GM21515 (cell line): ENCODE data around the gene ATP2A3.

Source experiments
- ATAC-seq: cut with Tn5 transposase; IDR thresholded peaks from one replicate; pipeline ENCODE4 v1.9.1; 2021; ENCODE audit not compliant: unreplicated experiment

The ATP2A3 gene

DNA sequence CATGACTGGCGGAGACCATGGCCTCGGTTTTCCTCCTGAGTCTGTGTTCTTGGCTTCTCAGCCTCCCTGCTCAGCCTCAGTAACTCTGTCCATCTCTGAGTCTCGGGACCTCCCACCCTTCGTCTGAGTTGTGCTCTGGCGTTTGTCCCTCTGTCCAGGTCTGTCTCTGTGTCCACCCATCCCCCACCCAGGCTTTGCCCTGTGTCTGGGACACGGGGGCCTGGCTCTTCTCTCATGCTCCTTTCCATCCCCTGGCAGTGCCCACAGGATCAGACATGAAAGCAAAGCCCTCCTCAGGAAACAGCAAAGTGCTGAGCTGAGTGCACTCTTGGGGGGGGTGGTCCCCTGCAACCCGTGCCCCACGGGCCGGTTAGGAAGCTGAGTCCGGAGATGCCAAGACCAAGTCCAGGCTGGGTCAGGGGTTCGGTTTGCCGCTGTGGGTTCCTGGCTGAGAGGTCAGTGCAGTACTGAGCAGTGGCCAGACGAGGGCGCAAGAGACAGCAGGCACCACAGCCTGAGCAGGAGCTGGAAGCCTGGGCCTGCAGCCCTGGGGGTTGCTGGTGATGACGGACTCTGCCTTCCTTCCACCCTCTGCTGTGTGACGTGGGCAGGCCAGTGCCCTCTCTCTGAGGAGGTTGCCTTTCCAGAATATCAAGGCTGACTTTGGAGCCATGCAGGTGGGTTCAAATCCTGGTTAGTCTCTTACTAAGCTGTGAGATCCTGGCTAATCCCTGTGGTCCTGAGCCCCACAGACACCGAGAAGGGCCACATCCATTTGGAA, 50.5 kb downstream of the ATP2A3 start:
- ATAC-seq = no peak

DNA sequence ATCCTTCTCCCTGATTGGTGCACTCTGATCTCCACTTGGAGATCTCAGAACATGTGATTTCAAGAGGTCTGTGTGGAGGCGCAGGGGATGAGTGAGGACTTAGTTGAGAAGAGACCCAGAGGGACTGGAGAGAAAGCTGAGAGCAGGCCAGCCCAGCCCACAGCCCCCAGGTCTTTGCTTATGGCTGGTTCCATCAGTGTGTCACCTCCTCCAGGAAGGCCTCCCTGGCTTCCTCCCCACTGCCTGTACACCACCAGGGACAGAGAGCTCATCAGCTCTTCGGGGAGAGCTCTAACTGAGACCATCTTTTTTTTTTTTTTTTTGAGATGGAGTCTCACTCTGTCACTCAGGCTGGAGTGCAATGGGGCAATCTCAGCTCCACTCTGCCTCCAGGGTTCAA, 51.4 kb downstream of the ATP2A3 start:
- no peak for ATAC-seq

DNA sequence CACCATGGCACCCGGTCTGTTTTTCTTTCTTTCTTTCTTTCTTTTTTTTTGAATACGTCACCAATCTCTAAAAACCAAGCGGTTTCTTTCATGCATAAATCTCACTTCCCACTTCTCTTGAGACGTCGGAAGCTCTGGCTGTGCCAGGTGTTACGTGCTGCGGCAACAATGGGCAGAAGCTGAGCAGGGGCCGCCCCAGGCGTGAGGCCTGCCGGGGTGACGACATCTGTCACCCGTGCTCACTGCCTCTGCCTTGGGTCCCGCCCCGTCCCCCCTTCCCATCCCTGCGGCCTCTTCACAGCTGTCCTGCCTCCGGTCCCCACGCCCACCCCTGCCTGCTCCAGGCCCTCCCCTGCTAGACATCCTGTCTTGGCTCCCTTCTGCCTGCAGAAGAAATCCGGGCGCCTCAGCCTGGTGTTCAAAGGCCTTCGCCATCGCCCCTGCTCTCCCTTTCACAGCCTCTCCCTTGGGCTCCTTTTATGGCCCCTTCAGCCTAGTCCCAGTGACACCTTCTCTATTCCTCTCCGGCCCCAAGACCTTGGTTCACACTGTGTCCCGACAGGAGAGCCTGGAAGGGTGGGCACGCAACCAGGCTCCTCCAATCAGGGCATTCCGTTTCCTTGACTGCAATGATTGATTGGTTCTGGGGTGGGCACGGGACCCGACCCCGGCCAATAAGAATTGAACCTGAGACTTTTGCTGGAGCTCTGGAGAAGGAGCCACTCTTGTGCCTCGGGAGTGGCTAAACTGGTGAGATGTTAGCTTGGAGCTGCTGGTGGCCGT, 52.8 kb downstream of the ATP2A3 start:
- peak; percentile 63 for ATAC-seq

DNA sequence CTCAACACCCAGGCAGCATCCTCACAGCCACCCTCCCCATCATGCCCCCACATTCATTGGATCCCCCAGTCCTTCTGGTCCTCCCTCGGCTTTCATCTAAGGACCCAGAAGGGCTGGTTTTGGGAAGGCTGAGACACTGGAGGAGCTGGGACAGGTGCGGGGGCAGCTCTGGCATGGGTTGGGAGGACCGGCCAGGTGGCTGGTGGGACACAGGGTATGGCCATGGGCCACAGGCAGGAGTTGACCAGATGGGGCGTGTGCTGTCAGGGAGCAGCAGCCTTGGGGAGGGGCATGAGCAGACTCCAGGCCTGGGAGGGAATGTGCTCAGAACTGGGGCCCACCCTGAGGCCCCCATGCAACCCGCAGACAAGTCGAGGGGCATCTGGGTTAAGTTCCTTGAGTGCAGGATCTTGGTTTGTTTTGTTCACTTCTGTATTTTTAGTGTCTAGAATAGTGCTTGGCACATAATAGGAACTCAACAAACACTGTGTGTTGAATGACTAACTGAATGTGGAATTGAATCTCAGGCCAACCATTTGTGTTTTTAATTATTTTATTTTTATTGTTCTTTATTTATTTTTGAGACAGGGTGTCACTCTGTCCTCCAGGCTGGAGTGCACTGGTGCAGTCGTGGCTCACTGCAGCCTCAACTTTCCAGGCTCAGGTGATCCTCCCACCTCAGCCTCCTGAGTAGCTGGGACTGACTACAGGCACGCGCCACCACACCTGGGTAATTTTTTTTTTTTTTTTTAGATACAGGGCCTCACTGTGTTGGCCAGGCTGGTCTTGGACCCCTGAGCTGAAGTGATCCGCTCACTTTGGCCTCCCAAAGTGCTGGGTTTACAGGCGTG, 53.6 kb downstream of the ATP2A3 start:
- no peak for ATAC-seq

DNA sequence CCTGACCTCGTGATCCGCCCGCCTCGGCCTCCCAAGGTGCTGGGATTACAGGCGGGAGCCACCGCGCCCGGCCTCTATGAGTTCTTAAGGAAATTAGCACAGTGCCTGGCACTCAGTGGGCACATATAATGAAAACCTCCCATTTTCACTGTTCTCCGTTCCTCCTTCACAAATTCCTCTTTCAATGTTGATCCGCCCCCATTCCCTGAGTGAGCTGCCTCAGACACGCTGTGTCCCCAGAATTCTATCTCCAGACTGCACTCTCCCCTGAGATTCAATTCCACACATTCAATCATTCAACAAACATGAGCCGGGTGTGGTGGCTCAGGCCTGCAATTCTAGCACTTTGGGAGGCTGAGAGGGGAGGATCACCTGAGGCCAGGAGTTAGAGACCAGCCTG, 55.0 kb downstream of the ATP2A3 start:
- ATAC-seq = no peak

DNA sequence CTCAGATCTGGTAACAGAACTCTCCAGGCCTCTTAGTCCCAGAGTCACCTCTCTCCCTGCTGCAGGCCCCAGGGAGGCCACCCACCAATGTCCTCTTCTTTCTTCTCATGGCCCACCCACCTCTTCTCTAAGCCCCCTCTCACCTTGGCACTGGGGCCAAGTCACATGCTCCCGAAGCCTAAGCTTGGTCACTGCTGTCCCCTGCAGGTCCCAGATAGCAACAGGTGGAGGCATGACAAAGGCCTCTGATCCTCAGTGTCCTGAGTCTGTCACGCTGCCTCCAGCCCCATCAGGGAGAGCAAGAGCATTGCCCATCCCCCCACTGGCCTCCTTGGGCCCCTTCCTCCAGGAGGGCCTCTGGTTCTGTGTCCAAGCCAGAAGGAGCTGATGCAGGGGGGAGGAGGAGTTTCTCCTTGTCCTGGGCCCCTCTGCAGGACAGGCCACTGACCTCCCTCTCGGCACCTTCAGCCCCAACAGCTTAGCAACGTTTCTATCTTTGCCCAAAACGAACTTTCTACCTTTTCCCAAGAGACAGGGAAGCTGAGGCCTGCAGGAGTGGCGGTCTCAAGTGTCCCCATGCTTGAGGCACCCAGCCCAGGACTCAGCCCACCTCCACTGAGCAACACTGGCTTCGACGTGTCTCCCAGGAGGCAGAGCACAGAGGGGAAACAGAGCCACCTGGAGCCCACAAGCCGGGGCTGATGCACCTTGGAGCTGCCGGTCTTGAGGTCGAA, 56.6 kb downstream of the ATP2A3 start:
- ATAC-seq = no peak

DNA sequence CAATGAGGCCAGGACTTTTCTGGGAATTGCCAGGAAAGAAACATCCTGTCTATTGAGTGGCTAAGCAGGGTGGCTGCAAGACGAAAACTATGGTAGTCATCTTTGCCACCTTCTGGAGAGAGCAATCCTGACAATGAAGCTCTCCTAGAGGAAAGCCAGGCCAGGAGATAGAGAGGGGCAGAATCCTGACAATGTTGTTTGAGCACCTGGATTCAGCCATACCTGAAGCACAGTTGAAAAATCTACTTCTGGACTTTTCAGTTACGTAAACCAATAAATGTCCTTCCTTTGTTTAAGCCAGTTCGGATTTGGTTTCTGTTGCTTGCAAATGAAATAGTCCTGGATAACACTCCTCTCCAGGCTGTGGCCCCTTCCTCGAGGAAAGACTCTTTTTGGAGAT, 57.4 kb downstream of the ATP2A3 start:
- no peak for ATAC-seq

DNA sequence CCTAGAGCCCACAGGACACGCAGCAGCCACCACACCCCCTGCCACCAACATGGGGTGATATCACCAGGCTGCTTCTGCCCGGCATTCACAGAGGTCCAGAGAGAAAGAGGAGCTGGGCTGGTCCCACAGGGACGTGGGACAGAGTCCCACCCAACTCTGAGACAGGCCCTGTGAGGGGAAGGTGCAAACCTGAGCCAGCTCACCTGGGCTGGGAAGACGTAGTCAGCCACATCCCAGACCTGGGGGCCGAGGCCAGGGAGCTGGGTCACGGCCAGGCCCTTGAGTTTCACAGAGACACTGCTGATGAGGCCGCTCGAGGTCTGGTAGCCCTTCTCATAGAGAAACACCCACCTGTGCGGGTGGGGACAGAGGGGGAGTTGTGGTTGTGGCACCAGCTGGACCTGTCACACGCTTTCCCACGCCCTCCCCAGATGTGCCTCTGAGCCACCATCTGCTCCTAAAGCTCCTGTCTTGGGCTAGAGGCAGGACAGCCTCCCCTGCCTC, 59.2 kb downstream of the ATP2A3 start:
- ATAC-seq = no peak

DNA sequence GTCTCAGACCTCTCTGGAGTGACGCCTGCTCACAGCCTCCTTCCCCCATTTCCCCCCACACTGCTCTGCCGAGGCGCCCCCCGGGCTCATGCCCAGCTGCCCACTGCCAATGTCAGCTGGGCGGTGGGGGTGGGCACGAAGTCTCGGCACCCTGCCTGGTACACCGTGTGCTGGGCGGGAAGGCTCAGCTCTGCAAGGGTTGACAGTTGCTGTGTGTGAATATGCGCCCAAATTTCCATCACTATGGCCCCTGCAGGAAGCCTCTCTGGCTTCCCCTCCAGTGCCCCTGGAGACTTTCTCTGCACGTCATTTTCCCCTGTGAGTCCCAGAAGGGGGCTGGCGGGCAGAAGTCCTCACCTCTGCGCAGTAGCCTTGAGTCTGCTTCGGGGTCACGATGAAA, 59.7 kb downstream of the ATP2A3 start:
- ATAC-seq = no peak

DNA sequence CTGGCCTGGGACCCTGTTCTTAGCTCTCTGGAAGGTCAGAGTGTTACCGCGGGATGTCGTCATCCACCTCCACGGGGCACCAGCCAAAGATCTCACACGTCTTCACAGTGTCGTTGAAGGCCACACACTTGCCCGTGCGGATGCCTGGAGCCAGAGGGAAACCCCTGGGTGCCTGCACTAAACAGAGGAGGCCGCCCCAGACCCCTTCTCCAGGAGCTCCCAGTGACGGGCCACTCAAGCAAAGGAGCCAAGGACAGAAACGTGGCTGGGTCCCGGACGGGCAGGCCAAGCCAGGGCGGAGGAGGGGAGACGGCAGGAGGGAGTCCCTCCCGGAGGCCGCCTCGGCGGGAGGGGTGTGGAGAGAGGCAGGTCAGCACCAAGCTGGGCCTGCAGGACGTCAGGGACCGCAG, 60.4 kb downstream of the ATP2A3 start:
- no peak for ATAC-seq

DNA sequence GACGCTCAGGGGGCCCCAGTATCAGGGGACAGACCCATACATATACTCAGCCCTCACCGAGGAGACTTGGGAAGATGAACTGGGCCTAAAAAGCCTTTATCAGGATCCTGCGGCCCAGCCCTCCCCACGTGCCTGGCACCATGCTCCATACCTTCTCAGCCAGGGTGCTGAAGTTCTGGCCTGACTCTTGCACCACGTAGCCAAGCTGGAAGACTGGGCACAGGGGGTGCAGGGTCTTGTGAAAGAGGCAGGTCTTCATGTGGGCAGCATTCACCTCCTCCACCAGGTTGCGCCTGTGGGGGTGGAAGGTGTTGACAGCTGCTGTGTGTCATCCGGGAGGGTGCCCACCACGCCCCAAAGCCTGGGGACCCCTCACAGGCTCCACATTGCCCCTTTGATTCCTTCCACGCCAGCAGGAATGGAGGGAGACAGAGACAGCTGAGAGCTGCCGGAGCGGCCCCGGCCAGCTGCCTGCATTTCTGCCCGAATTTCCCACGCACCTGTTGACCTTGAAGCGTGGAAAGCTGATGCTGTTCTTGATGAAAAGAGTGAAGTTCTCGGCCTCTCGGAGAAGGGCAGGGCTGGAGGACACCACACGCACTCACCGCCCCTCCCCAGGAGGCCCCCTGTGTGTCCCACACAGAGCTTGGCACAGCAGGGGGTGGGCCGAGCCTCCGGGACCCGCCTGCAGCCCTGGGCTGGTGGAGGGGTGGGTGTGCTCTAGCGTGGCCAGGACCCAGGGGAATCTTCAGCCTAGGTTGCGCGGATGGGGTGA, 61.0 kb downstream of the ATP2A3 start:
- ATAC-seq = no peak

DNA sequence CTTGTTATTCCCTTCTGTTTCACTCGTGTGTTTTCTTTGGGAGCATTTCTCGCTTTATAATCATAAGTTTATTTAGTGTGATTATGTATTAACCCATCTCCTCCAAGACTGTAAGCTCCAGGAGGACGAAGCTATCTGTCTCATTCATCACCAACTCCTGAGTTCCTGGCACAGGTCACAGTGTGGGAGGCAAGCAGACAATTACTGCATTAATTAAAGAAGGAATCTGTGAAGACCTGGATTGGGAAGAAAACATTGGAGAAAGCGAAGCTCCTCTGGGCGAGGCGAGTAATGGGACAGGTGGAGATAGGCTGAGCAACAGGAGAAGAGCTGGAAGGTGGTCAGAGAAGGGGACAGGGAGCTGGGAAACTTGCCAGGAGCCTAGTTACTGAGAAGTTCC, 63.6 kb downstream of the ATP2A3 start:
- no peak for ATAC-seq

DNA sequence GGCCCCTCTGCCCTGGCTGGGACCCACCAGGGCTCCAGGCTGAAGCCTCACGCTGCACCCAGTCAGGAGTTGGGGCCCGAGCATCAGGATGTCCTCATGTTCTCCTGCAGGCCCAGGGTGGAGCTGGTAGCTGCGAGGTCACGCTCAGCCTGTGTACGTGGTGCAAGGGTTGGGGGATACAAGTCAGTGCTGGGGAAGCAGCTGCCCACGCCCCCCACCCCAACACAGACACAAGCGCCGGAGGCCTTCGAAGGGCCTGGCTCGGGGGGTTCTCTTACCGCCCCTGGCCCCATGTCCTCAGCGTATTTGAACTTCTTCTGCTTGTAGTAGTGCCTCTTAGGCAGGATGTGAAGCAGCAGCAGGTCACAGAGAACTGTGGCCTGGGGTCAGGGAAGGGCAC, 66.5 kb downstream of the ATP2A3 start:
- ATAC-seq = no peak

DNA sequence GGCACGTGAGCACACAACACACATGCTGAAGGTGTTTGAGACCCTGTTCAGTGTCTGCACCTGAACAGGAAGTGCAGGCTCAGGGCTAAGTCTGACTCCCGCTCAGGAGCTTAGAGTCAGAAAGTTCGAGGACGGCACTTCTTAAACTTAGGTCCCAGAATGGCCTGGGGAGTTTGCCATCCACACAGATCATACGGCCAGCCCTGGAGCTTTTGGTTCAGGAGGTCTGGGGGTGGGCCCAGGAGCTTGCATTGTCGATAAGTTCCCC, 67.3 kb downstream of the ATP2A3 start:
- ATAC-seq = no peak

DNA sequence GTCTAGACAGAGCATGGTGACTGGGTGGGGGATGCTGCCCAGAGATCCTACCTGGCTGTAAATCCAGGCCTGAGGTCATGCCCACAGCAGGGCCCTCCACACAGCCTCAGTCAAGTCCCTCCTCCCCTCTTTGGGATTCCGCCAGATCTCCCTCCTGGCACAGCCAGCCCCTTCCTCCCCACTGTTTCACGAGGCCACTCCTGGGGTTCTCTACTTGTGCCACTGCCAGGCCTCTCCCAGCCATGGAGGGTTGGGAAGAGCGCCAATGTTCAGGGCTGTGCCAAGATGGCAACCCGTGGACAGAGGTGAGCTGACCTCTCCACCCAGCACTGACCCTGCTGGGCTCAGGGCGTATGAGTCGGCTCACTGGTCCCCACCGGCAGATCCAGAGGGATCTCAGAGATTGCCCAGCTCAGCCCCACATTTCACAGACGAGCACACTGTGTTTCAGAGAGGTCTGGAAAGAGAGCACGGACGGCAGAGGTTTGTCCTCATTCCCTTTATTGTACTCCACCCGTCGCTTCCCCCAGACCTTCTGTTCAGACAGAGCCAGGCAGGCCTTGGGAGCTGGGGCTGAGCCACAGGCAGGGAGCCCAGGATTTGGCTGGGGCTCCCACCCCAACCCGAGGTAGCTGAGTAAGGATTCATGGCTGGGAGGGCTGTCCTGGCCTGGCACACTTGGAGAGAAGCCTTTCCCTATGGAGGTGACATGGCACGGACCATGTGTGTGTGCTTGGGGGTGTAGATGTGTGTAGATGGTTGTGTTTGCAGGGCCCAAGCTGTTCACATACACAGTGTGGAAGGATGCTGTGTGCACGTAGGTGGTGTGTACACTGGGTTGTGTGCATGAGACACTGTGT, 67.9 kb downstream of the ATP2A3 start:
- no peak for ATAC-seq

DNA sequence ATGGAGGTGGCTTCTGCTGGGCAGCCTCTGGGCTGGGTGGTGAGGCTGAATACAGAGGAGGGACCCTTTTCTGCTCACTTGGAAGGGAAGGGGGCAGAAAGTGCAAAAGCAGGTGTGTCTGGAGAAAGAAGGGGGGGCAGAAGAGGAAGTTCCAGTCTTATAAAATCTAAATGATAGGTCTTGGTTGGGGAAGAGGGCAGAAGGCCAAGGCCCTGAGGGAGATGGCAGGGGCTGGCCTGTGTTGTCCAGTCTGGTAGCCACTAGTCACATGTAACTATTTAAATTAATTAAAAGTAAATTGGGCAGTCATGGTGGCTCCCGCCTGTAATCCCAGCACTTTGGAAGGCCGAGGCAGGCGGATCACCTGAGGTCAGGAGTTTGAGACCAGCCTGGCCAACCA, 68.9 kb downstream of the ATP2A3 start:
- no peak for ATAC-seq

DNA sequence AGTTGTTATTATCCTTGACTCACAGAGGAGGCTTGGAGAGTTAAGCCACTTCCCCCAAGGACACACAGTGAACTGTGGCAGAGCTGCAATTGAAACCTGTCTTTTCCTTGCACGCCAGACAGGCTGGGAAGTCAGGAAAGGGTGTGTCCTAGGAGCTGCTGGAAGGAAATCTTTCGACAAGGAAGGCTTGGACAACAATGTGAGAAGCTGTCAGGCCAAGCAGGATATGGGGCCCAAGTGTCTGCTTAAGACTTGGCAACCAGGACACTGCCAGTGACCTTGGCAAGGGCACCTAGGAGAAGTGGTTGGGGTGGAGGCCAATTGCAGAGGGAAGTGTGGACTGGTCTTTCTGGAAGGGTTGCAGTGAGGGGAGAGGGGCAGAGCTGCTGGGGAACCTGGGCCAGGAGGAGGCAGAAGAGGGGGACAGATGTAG, 69.3 kb downstream of the ATP2A3 start:
- ATAC-seq = no peak

DNA sequence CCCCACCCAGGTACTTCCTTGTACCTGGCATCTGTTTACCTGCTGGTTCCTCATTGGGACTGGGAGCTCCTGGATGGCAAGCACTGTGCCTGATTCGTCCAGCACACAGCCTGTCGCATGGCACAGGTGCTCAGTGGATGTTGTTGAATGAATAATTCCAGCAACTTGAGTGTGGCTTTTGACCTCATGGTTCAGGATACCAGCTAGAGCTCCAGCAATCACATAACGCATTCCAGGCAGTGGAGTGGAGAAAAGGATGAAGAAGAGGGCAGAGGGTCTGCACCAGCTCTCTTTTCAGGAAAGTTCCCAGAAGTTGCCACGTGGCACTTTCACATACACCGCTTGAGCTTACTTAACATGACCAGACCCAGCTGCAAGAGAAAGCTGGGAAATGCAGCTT, 70.0 kb downstream of the ATP2A3 start:
- no peak for ATAC-seq

DNA sequence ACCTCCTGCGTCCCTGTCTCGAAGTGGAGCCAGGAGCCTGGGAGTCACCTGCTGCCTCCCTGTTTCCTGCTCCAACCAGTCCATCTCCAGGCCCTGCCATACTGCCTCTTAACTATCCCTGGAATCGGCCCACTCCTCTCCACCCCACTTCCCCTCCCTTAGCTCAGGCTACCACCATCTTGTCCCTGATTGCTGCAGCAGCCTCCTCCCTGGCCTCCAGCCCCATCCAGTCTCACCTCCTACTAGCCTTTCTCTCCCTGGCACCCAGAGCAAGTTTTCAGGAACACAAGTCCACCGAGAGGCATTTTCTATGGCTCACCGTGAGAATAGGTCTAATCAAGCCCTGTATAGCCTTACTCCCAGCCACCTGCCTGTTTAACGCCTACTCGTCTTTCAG, 70.5 kb downstream of the ATP2A3 start:
- ATAC-seq = no peak
